Stomach (tissue), 9 donors: ENCODE data around the gene CNTN1. TPM values are rescaled to one million over a fixed set of nuclear protein-coding genes. Genes with fewer than 3 reads are reported as not detected.

Source experiments
- DNase-seq, 2 donors: peaks; one replicate each; pipeline versions ENCODE4 v3.0.0 to v3.0.0-alpha.2; 2013 to 2019
- H3K27ac ChIP-seq, 5 donors: fragments of 200-600 bp in 4 of 5; sonication (generic) in 4 of 5; one replicate each; pipeline ENCODE4 v1.5.1; 2013 to 2019; ENCODE audit warnings: mild to moderate bottlenecking in 1 of 5, moderate library complexity in 1 of 5
- H3K27me3 ChIP-seq, 3 donors: fragments of 200-600 bp; sonication (generic); one replicate each; pipeline ENCODE4 v1.5.1; 2017 to 2019; ENCODE audit warnings: mixed run types in 1 of 3
- H3K36me3 ChIP-seq, 4 donors: fragments of 200-600 bp; sonication (generic); 1 replicate in 3 of 4; 2 replicates in 1 of 4; pipeline ENCODE4 v1.5.1; 2016 to 2019
- H3K4me1 ChIP-seq, 4 donors: fragments of 200-600 bp; sonication (generic); one replicate each; pipeline ENCODE4 v1.5.1; 2016 to 2019
- H3K4me3 ChIP-seq, 4 donors: fragments of 200-600 bp; sonication (generic) in 3 of 4; one replicate each; pipeline ENCODE4 v1.5.1; 2016 to 2019; ENCODE audit warnings: mild to moderate bottlenecking in 1 of 4
- H3K9me3 ChIP-seq, 4 donors: fragments of 200-600 bp; sonication (generic); one replicate each; pipeline ENCODE4 v1.5.1; 2016 to 2019
- CTCF ChIP-seq, 7 experiments: fragments of 450-650 bp in 4 of 7; fragments of 200-600 bp in 3 of 7; sonication (generic) in 3 of 7; IDR thresholded peaks; one replicate each; pipeline ENCODE4 v1.5.1; 2016 to 2019; ENCODE audit warnings: antibody characterized with exemption in 7 of 7, control low read depth in 2 of 7, mild to moderate bottlenecking in 1 of 7
- EP300 ChIP-seq: sonication (generic); formaldehyde crosslinking; IDR thresholded peaks from one replicate; pipeline ENCODE4 v1.6.1; 2017; ENCODE audit warnings: antibody characterized with exemption
- POLR2A ChIP-seq, 4 donors: fragments of 450-650 bp; IDR thresholded peaks; one replicate each; pipeline ENCODE4 v1.6.1; 2016; ENCODE audit warnings: antibody characterized with exemption in 4 of 4, control low read depth in 2 of 4, mild to moderate bottlenecking in 1 of 4, moderate library complexity in 1 of 4
- POLR2AphosphoS5 ChIP-seq, 3 donors: sonication (generic); formaldehyde crosslinking; IDR thresholded peaks; one replicate each; pipeline ENCODE4 v1.6.1; 2016; ENCODE audit warnings: antibody characterized with exemption in 3 of 3
- WGBS, 5 donors: extraction: QIAGEN DNeasy Blood & Tissue Kit in 3 of 5; methylation state at CpG; one replicate each; pipeline versions ENCODE4 v1.1.5 to v1.1.7; 2013 to 2018; 5-methylcytosine and 5-hydroxymethylcytosine counted together
- intact Hi-C: fragments of 100-400 bp; cut with DNase I; formaldehyde crosslinking; loops from one replicate; pipeline ENCODE4 v1.15.1; 2023; ENCODE audit warnings: low total_unique reads
- polyA plus RNA-seq, 3 donors: library from polyadenylated mRNA; stranded (reverse); fragments of 200-250 nt; gene quantifications; one replicate each; pipeline ENCODE4 v1.2.3, GENCODE V29; 2013
- total RNA-seq, 5 donors: library from RNA; depleted of rRNA; stranded (reverse); fragments of >200 nt; gene quantifications; one replicate each; pipeline versions ENCODE4 v1.1.0 to v1.2.3, GENCODE V29; 2014 to 2016
- donor health status: healthy with polysubstance abuse.
- donor health status: Bipolar disorder and iron deficiency.
- donor health status: healthy.

CNTN1 gene
- total and polyA plus RNA-seq, 8 donors: 0.68 to 68.3 (median 7.1) TPM

- H3K4me1 ChIP-seq: no peaks in the 10 kb centered on the region
- intact Hi-C loops: no loop called here
These were observed 101.8 kb downstream of the CNTN1 start for GRCh38 chr12:40794087-40794486.

DNA sequence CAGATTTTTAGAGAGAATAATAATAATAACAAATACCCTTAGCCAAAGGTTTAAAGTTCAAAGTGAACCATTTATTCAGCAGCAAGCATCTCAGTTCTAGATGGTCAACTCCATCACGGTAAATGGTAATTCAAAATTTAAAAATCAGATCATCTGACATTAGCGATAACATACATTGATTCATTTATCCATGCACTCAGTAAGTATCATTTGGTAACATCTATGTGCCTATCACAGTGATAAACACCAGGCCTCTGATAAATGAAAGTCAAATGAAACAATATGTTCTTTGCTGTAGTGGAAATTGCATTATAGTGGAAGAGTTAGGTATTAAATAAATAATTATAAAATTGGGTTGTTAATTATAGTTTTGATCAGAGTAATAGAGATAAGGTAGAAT is 108.8 kb downstream of the CNTN1 start:
- H3K4me1 ChIP-seq: peaks cover 0 to 7% (median 0%) of the 10 kb centered on the region in 4 donors
- TF ChIP-seq EP300 (no peak), POLR2AphosphoS5 (IDR thresholded peaks at IDR 0.05) (no peak), POLR2A (IDR thresholded peaks at IDR 0.05) (no peak), CTCF (IDR thresholded peaks at IDR 0.05) (no peak)
- WGBS, 5 donors: 93 to 98% (median 97%) methylated on average over 2 of the region's 2 CpGs

More at GRCh38 chr12:40794087-40794486, 101.8 kb downstream of the CNTN1 start:
- no peak for DNase-seq
- Histone ChIP-seq H3K36me3 (no peaks in the 10 kb centered on the region), H3K4me3 (no peak overlapping the region), H3K27me3 (no peaks in the 10 kb centered on the region), H3K27ac (no peak overlapping the region), H3K9me3 (no peaks in the 10 kb centered on the region)
- no peak for TF ChIP-seq POLR2AphosphoS5 (IDR thresholded peaks at IDR 0.05)
- TF ChIP-seq POLR2A (IDR thresholded peaks at IDR 0.05): no peak
- TF ChIP-seq CTCF (IDR thresholded peaks at IDR 0.05): no peak
- TF ChIP-seq EP300: no peak

GRCh38 chr12:40801861-40802260 is 109.6 kb downstream of the CNTN1 start:
- Histone ChIP-seq H3K27ac (no peak overlapping the region), H3K9me3 (no peaks in the 10 kb centered on the region), H3K27me3 (no peaks in the 10 kb centered on the region), H3K36me3 (no peaks in the 10 kb centered on the region), H3K4me3 (no peak overlapping the region), H3K4me1 (peaks cover 0 to 7% (median 0%) of the 10 kb centered on the region in 4 donors)
- intact Hi-C loops: no loop called here
- TF ChIP-seq POLR2A (IDR thresholded peaks at IDR 0.05) (no peak), CTCF (IDR thresholded peaks at IDR 0.05) (no peak), POLR2AphosphoS5 (IDR thresholded peaks at IDR 0.05) (no peak), EP300 (no peak)
- no peak for DNase-seq
- WGBS, 5 donors: 70 to 83% (median 78%) methylated on average over 2 of the region's 2 CpGs

More for the DNA sequence above, 108.8 kb downstream of the CNTN1 start:
- H3K27ac ChIP-seq: no peak overlapping the region
- no peaks in the 10 kb centered on the region for H3K27me3 ChIP-seq
- H3K36me3 ChIP-seq: no peaks in the 10 kb centered on the region
- no peak for DNase-seq
- intact Hi-C loops: no loop called here
- no peaks in the 10 kb centered on the region for H3K9me3 ChIP-seq
- no peak overlapping the region for H3K4me3 ChIP-seq

DNA sequence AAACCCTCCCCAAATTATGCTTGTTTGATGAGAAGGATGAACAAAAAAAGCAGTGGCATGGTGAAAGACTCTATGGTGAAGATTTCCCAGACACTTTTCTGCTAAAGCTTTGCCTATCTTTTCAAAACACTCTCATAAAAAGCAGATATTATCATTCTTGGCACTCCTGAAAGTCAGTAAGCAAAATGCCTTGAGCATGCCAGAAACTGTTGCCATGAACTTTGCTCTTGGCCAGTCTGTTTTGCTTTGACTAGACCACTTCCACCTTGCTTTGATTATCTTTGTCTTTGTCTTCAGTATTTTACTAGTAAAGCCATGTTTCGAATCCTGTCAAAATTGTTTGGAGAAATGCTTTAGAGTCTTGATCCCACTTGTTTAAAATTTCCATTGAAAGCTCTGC is 110.4 kb downstream of the CNTN1 start:
- intact Hi-C loops: no loop called here
- 27 to 59% (median 35%) methylated on average over 1 of the region's 1 CpG for WGBS, 5 donors
- no peak for DNase-seq
- no peaks in the 10 kb centered on the region for H3K36me3 ChIP-seq
- H3K4me1 ChIP-seq: peaks cover 0 to 7% (median 0%) of the 10 kb centered on the region in 4 donors
- TF ChIP-seq POLR2A (IDR thresholded peaks at IDR 0.05) (no peak), CTCF (IDR thresholded peaks at IDR 0.05) (no peak), EP300 (no peak), POLR2AphosphoS5 (IDR thresholded peaks at IDR 0.05) (no peak)
- no peaks in the 10 kb centered on the region for H3K9me3 ChIP-seq
- H3K27me3 ChIP-seq: no peaks in the 10 kb centered on the region
- H3K27ac ChIP-seq: no peak overlapping the region
- no peak overlapping the region for H3K4me3 ChIP-seq
